Measurements from ENCODE around the gene CCAR1. TPM values are rescaled to one million over a fixed set of nuclear protein-coding genes. Genes with fewer than 3 reads are reported as not detected.

Gene CCAR1
- total and polyA plus RNA-seq, 2 of the 13 experiments (the other 11 are each of a cell fraction or from before 2014, with no cell fraction given): 74.5 to 81.6 TPM

GRCh38 chr10:68800211-68800610, 79.2 kb downstream of the CCAR1 start (continued):
- TF ChIP-seq TSC22D2 (CRISPR knock-in tag; IDR thresholded peaks at IDR 0.05; ENCODE audit: borderline replicate concordance) (no peak), KIAA2018 (CRISPR knock-in tag; IDR thresholded peaks at IDR 0.05; ENCODE audit: borderline replicate concordance) (no peak), NFIB (CRISPR knock-in tag; IDR thresholded peaks at IDR 0.05; ENCODE audit: borderline replicate concordance) (no peak)

DNA sequence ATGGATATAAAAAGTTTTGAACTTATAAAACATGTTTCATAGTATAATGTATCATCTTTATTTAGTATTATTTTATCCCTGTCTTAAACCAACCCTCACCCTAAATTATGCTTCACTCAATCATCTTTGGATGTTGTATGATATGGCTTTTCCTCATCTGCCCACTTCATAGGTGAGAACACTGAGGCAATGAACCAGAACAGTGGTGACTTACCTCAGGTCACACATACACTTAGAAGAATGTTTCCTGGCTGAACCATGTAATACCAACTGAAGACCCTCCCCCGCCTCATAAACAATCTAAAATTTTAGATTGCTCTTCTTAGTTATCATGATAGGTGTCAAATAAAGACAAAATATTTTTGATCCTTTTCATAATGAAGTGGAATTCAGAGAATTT, 83.7 kb downstream of the CCAR1 start:
- no peaks in the 10 kb centered on the region for H3K27me3 ChIP-seq (ENCODE audit: control insufficient read depth in 1 of 2, insufficient read depth in 2 of 2, low read length in 2 of 2)
- ATAC-seq (no peak), FAIRE-seq (no peak), DNase-seq (ENCODE audit: low spot score) (no peak)
- H3K9ac ChIP-seq (ENCODE audit: insufficient read depth, low read depth, low read length): no peak overlapping the region
- H3K27ac ChIP-seq (ENCODE audit: extremely low read length, insufficient read depth, low read length): no peak overlapping the region
- in situ Hi-C loops (cut with HindIII; ENCODE audit: extremely low pct_ligation_motif_present, low pct_unique_long_range_greater_than_20kb): no loop called here
- H3K4me3 ChIP-seq (replicated peaks in 1 of 3; ENCODE audit: insufficient read depth in 1 of 3, low read depth in 2 of 3, low read length in 3 of 3): no peak overlapping the region
- H3K4me1 ChIP-seq (ENCODE audit: insufficient read depth, low read length): peaks cover 40% of the 10 kb centered on the region
- 100% methylated on average over 1 of the region's 1 CpG for WGBS (ENCODE audit: low lambda C conversion rate)
- intact Hi-C loops (cut with micrococcal nuclease; ENCODE audit: unreplicated experiment): no loop called here
- no peak overlapping the region for H3K4me2 ChIP-seq (ENCODE audit: low read depth, low read length)
- H3K36me3 ChIP-seq (replicated peaks in 1 of 2; ENCODE audit: control insufficient read depth in 1 of 2, insufficient read depth in 2 of 2, low read length in 2 of 2): no peaks in the 10 kb centered on the region
- TF ChIP-seq KDM1A (CRISPR knock-in tag; IDR thresholded peaks at IDR 0.05) (0 out of 2 replicates have a peak, but pooled peaks have one; percentile 30), ZNF703 (CRISPR knock-in tag; IDR thresholded peaks at IDR 0.05; ENCODE audit: borderline replicate concordance) (no peak), YY1 (IDR thresholded peaks at IDR 0.05; ENCODE audit: insufficient read depth, insufficient replicate concordance, low read depth, low read length) (no peak), ZGPAT (CRISPR knock-in tag; IDR thresholded peaks at IDR 0.05) (no peak), ZNF629 (CRISPR knock-in tag; conservative IDR thresholded peaks at IDR 0.05) (peak; percentile 87), ZNF484 (CRISPR knock-in tag; IDR thresholded peaks at IDR 0.05; ENCODE audit: borderline replicate concordance, low read depth) (no peak), PTBP1 (IDR thresholded peaks at IDR 0.05; ENCODE audit: low read depth, low read length, poor library complexity, severe bottlenecking) (no peak), SP1 (IDR thresholded peaks at IDR 0.05) (no peak), SP1 (CRISPR knock-in tag; IDR thresholded peaks at IDR 0.05) (no peak)
- TF ChIP-seq, protein P1, sequence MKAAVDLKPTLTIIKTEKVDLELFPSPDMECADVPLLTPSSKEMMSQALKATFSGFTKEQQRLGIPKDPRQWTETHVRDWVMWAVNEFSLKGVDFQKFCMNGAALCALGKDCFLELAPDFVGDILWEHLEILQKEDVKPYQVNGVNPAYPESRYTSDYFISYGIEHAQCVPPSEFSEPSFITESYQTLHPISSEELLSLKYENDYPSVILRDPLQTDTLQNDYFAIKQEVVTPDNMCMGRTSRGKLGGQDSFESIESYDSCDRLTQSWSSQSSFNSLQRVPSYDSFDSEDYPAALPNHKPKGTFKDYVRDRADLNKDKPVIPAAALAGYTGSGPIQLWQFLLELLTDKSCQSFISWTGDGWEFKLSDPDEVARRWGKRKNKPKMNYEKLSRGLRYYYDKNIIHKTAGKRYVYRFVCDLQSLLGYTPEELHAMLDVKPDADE (CRISPR knock-in tag; IDR thresholded peaks at IDR 0.05): no peak
- no peak overlapping the region for H2AFZ ChIP-seq (ENCODE audit: low read length)
- no peaks in the 10 kb centered on the region for H3K79me2 ChIP-seq (ENCODE audit: insufficient read depth, low read length)
- no peaks in the 10 kb centered on the region for H4K20me1 ChIP-seq (ENCODE audit: insufficient read depth, low read length)
- BruUV-seq (replicated peaks): no TSS peak
- H3K9me3 ChIP-seq (ENCODE audit: low read length): no peaks in the 10 kb centered on the region
- ChIA-PET CTCF (ENCODE audit: low intra/inter-chr PET ratio, low total read pairs) (no interaction called here), POLR2A (interaction anchor here (1.3 kb wide), 1 partner anchor 22 kb away, joined by 3 read pairs; the partner anchor contains the start of gene STOX1)

Data from HepG2 (cell line).